NCI-H2227 (cell line): ENCODE results near the gene RPL15.

Experiments used
- DNase-seq: peaks from one replicate; lab custom pipeline; 2025; ENCODE audit not compliant: unreplicated experiment; lab: John Stamatoyannopoulos, UW

RPL15 gene

DNA sequence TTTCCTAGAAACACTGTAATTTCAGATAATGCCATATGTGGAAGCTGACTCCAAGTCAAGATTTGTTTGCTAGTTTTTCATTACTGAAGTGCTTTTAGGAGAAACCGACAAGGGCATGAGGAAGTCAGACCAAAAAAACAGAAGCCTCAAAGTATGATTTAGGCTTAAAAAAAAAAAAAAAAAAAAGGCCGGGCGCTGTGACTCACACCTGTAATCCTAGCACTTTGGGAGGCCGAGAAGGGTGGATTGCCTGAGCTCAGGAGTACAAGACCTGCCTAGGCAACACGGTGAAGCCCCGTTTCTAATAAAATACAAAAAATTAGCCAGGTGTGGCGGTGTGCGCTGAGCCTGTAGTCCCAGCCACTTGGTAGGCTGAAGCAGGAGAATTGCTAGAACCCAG is 11.6 kb downstream of the RPL15 start:
- DNase-seq = no peak

GRCh38 chr3:23931597-23931996 is 14.7 kb downstream of the RPL15 start:
- DNase-seq = no peak

GRCh38 chr3:23932571-23932970 is 15.6 kb downstream of the RPL15 start:
- no peak for DNase-seq

- DNase-seq = no peak
Observed at GRCh38 chr3:23934253-23934652, 17.3 kb downstream of the RPL15 start.

DNA sequence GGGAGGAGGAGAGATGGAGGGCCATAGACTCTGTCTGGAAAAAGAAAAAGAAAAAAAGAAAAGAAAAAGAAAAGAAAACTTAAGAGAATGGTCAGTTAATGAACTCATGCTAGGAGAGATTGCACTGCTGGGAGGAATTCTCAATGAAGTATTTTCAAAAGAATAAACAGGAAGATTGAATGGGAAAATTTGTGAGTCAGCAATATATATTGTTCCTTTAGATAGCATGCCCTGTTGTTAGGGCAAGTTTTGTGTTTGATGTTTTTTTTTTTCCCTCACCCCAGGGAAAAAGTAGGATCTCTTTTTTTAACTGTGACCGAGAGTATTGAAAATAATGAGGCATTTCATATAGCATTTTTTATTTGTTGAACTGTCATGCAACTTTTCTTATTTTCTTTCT is 20.4 kb downstream of the RPL15 start:
- no peak for DNase-seq

- DNase-seq = no peak
Observed at GRCh38 chr3:23938688-23939087, 21.8 kb downstream of the RPL15 start.

DNA sequence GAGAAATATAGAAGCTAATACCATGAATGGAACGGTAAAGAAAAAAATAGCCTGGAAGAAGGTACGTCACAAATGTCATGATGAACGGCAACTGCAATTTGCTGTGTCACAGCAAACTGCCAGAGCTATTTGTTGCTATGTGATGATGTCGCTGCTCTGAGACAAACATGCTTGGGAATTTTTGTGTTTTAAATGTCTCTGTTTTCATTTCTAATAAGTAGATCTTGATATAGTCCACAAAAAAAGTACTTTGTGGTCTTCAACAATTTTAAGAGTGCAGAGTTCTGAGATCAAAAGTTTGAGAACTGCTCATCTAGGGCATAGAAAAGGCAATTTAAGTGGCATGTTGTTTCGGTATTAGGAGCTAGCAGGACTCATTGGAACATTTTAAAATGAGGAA is 23.8 kb downstream of the RPL15 start:
- DNase-seq = no peak

- DNase-seq = no peak
Observed at GRCh38 chr3:23941440-23941839, 24.5 kb downstream of the RPL15 start.

GRCh38 chr3:23942546-23942945 is 25.6 kb downstream of the RPL15 start:
- no peak for DNase-seq

DNA sequence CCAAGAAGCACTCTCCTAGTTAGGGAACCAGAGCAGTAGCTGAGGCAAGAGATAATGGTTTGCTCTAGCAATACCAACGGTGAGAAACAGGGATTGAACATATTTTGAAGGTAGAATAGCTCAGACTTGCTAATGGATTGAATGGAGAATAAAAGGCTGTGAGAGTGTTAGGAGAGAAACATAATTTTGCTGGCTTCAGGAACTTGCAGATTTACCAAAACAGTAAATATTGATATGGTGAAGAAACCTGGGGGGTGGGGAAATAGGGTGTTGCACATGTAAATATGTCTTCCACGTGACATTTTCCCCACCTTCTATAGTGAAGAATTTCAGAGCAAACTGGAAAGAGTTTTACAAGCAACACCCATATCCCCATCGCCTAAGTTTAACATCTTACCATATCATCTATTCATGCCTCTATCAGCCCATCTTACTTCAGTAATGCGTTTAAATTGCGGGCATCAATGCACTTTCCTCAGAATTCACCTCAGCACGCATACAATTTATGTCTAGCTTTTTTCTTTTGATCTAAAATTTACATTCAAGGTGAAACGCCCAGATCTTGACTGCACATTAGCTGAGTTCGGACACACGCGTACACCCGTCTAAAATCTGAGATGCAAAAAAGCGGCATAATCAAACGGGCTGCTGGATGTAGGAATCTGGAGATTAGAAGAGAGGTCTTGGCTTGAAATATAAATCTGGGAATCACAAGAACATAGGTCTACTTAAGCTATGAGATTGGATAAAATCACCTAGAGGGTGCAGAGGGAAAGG is 27.3 kb downstream of the RPL15 start:
- DNase-seq = no peak

GRCh38 chr3:23944861-23945662 is 28.1 kb downstream of the RPL15 start, which contains the start of gene NR1D2:
Gene NR1D2 (plus strand): TSS chr3:23945286. CDS start chr3:23945579, 293 bp downstream.
- peak; percentile 84 for DNase-seq

DNA sequence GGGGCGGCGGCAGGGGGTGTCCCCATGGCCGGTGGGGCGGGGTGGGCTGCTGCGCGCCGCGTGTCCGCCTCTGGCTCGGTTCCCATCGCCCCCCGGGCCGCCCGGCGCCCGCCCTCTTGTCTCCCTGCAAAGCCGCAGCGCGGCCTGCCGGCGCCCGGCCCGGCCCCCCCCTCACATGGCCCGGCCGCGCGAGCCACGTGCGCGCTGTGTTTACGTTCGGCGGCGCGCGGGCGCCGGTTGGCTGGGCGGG is 28.7 kb downstream of the RPL15 start:
- no peak for DNase-seq

GRCh38 chr3:23945913-23946687 is 29.2 kb downstream of the RPL15 start:
- DNase-seq = peak; percentile 97

- no peak for DNase-seq
Observed at GRCh38 chr3:23948761-23949160, 31.8 kb downstream of the RPL15 start.

DNA sequence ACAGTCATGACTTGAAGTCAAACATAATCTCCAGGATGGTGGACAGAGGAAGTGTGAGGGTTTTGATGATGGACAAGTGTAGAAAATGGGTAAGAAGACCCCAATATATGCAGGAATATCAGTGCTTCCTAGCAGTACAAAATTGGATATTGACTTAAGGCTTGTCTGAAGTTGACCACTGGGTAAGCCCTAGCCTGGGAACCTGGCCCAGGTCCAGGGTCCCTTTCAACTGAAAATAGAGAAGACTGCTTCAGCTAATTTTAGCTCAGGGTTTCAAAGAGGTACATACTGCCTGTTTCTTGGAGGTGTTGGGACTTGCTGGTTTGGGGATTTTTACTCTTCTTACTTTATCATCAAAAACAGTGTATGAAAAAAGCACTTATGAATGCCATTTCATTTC is 32.9 kb downstream of the RPL15 start:
- DNase-seq = no peak

DNA sequence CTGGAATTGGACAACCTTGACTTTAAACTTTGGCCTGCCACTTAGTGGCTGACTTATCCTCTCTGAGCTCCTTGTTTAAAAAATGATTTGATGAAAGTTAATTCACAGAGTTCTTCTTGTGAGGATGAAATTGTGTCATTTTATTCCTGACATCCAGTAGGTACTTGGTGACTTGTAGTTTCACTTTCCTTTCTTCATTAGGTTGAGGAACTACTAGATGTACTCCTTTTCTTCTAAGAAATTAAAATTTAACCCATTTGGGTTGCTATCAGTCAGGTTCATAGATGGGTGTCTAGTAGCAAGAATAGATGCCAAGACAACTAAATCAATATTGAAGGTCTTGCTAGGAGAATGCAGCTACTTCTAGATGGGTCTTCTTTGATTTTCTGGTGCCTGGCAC is 33.4 kb downstream of the RPL15 start:
- no peak for DNase-seq

DNA sequence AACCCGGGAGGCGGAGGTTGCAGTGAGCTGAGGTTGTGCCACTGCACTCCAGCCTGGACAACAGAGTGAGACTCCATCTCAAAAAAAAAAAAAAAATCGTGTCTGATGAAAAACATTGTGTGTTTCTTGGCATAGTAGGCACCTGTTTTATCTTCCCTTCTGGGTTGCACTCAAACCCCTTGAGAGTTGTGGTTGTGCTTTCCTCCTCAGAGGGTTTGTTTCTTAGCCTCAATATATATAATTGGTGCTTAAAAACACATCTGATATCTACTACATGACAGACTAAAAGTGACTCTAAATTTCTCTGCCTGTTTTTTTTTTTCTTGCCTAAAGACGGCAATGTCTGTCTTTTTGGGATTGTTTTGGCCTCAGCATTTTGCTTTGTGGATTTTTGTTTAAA is 35.7 kb downstream of the RPL15 start:
- no peak for DNase-seq

GRCh38 chr3:23953523-23953922 is 36.6 kb downstream of the RPL15 start:
- DNase-seq = no peak

- no peak for DNase-seq
Observed at GRCh38 chr3:23954144-23954543, 37.2 kb downstream of the RPL15 start.

GRCh38 chr3:23956701-23957100 is 39.8 kb downstream of the RPL15 start:
- DNase-seq = no peak

- no peak for DNase-seq
Observed at GRCh38 chr3:23959135-23959900, 42.4 kb downstream of the RPL15 start.
